Testis (tissue), 3 donors: ENCODE data around the gene TNRC18. TPM values are rescaled to one million over a fixed set of nuclear protein-coding genes. Genes with fewer than 3 reads are reported as not detected.
A peak's percentile ranks its signal among the peaks of the same experiment; 100 is the strongest.

Source experiments
- DNase-seq: peaks from one replicate; pipeline ENCODE4 v3.0.0-alpha.2; 2019
- H3K27ac ChIP-seq, 2 donors: fragments of 200-600 bp; sonication (generic); one replicate each; pipeline ENCODE4 v1.5.1; 2019
- H3K27me3 ChIP-seq: fragments of 200-600 bp; sonication (generic); one replicate; pipeline ENCODE4 v1.5.1; 2019
- H3K36me3 ChIP-seq: fragments of 200-600 bp; sonication (generic); one replicate; pipeline ENCODE4 v1.5.1; 2017; ENCODE audit warnings: low read depth; ENCODE audit errors: missing control alignments
- H3K4me1 ChIP-seq: fragments of 200-600 bp; sonication (generic); one replicate; pipeline ENCODE4 v1.5.1; 2019
- H3K4me3 ChIP-seq, 2 donors: fragments of 200-600 bp; sonication (generic); one replicate each; pipeline ENCODE4 v1.5.1; 2017 to 2019
- H3K9me3 ChIP-seq: fragments of 200-600 bp; sonication (generic); one replicate; pipeline ENCODE4 v1.5.1; 2017
- POLR2A ChIP-seq: fragments of 450-650 bp; IDR thresholded peaks from one replicate; pipeline ENCODE4 v1.6.1; 2017; ENCODE audit warnings: antibody characterized with exemption, mild to moderate bottlenecking, moderate library complexity
- WGBS, 2 donors: methylation state at CpG; one replicate each; pipeline ENCODE4 v1.1.5; 2018; 5-methylcytosine and 5-hydroxymethylcytosine counted together
- intact Hi-C: fragments of 100-400 bp; cut with DNase I; formaldehyde crosslinking; loops from one replicate; pipeline ENCODE4 v1.15.1; 2023; ENCODE audit warnings: low total_unique reads
- polyA plus RNA-seq: library from polyadenylated mRNA; stranded (reverse); fragments of 350-450 nt; fragmentation: Illumina TruSeq; extraction: RNeasy Lipid Tissue Mini Kit (QIAGEN cat#74804); gene quantifications from one replicate; pipeline ENCODE4 v1.2.3, GENCODE V29; 2014; ENCODE audit warnings: low read depth, low replicate concordance; ENCODE audit not compliant: insufficient read depth
- total RNA-seq, 2 donors: library from RNA; depleted of rRNA; stranded (reverse); fragments of >200 nt; gene quantifications; one replicate each; pipeline ENCODE4 v1.2.3, GENCODE V29; 2016
- TF ChIP-seq, protein P1 (sequence below), 3 experiments: fragments of 450-650 bp in 2 of 3; fragments of 200-600 bp in 1 of 3; sonication (generic) in 1 of 3; IDR thresholded peaks; one replicate each; pipeline ENCODE4 v1.5.1; 2016 to 2019; ENCODE audit warnings: antibody characterized with exemption in 3 of 3, mild to moderate bottlenecking in 2 of 3, moderate library complexity in 1 of 3

TNRC18 gene
- total and polyA plus RNA-seq, 3 donors from 2014 or later, result 56.2 to 128 (median 117) TPM

DNA sequence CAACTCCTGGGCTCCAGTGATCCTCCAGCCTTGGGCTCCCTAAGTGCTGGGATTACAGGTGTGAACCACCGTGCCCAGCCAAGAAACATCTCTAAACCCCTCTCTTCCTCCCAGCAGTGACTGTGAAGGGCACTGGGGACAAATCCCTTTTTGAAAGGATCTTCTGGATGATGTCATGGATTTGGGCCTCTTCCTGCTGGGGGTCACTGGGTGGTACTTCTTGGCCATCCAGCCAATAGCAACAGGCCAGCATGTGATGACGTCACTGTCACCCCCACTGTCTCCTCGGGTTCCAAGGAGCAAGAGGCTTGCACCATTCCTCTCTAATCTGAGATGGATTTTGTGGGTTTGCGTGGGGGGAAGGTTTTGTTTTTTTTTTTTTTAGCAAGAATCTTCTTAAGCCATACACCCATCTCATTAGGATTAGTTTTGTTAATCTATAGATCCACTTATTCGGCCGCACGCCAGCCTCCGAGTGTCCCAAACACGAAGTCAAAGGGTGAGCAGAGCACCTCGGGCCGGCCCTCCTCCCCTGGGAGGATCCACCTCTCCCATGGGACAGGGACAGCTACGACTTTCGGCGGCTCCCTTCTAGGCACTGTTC, 29.4 kb upstream of the TNRC18 start:
- H3K27me3 ChIP-seq, result no peaks in the 10 kb centered on the region
- no peaks in the 10 kb centered on the region for H3K36me3 ChIP-seq
- no peak for TF ChIP-seq POLR2A
- TF ChIP-seq, protein P1, sequence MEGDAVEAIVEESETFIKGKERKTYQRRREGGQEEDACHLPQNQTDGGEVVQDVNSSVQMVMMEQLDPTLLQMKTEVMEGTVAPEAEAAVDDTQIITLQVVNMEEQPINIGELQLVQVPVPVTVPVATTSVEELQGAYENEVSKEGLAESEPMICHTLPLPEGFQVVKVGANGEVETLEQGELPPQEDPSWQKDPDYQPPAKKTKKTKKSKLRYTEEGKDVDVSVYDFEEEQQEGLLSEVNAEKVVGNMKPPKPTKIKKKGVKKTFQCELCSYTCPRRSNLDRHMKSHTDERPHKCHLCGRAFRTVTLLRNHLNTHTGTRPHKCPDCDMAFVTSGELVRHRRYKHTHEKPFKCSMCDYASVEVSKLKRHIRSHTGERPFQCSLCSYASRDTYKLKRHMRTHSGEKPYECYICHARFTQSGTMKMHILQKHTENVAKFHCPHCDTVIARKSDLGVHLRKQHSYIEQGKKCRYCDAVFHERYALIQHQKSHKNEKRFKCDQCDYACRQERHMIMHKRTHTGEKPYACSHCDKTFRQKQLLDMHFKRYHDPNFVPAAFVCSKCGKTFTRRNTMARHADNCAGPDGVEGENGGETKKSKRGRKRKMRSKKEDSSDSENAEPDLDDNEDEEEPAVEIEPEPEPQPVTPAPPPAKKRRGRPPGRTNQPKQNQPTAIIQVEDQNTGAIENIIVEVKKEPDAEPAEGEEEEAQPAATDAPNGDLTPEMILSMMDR (IDR thresholded peaks at IDR 0.05), result no peak
- peaks cover 1% of the 10 kb centered on the region for H3K4me1 ChIP-seq
- no peak for DNase-seq
- H3K27ac ChIP-seq, result no peak overlapping the region
- no peak overlapping the region for H3K4me3 ChIP-seq
- intact Hi-C loops, result no loop called here
- WGBS, 2 donors, result 70 to 76% methylated on average over 14 of the region's 14 CpGs
- no peaks in the 10 kb centered on the region for H3K9me3 ChIP-seq

DNA sequence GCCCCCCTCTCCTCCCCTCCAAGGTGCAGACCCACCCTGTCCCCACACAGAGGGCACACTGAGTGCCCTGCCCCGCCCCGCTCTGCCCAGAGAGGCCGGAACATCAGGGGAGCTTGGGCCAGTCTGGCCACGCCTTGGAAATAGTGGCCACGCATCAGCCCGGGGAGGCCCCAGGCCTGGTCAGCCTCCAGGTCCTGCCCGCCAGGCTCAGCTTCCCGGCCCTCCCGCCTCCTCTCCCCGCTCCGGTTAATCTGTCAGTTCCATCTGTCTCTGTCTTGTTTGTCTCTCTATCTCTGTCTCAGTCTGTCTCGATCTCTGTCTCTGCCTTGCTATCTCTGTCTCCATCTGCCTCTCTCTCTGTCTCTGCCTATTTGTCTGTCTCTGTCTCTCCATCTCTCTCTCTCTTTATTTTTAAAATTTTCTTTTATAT, 28.9 kb upstream of the TNRC18 start:
- H3K9me3 ChIP-seq, result no peaks in the 10 kb centered on the region
- no peak for TF ChIP-seq POLR2A
- TF ChIP-seq, protein P1 (IDR thresholded peaks at IDR 0.05), result no peak
- no peak for DNase-seq
- no peak overlapping the region for H3K4me3 ChIP-seq
- no peak overlapping the region for H3K27ac ChIP-seq
- no peaks in the 10 kb centered on the region for H3K4me1 ChIP-seq
- no peaks in the 10 kb centered on the region for H3K36me3 ChIP-seq
- intact Hi-C loops, result no loop called here
- no peaks in the 10 kb centered on the region for H3K27me3 ChIP-seq
- 77% methylated on average over 9 to 12 of the region's 12 CpGs for WGBS, 2 donors

DNA sequence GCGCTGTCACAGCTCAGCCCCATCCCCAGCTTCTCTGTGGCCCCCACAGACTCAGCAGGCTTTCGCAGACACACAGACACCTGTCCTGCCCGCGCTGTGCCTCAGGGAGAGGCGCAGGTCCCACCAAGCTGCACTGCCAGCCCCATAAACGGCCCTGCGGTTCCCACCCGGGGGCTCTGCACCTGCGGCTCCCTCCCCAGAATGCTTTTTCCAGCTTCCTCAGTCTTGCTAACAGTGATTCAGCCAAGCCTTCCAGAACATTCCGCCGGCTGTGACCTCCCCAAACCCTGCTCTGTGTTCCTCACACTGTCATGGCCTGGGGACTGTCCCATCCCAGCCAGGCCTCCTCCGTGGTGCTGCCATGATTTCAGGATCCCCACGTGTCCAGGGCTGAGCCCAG, 27.8 kb upstream of the TNRC18 start:
- DNase-seq, result no peak
- no peaks in the 10 kb centered on the region for H3K36me3 ChIP-seq
- intact Hi-C loops, result no loop called here
- no peak overlapping the region for H3K27ac ChIP-seq
- WGBS, 2 donors, result 88 to 89% methylated on average over 9 to 13 of the region's 13 CpGs
- H3K4me3 ChIP-seq, result no peak overlapping the region
- TF ChIP-seq, protein P1 (IDR thresholded peaks at IDR 0.05), result no peak
- no peak for TF ChIP-seq POLR2A
- H3K9me3 ChIP-seq, result no peaks in the 10 kb centered on the region
- H3K27me3 ChIP-seq, result no peaks in the 10 kb centered on the region
- peaks cover 4% of the 10 kb centered on the region for H3K4me1 ChIP-seq

DNA sequence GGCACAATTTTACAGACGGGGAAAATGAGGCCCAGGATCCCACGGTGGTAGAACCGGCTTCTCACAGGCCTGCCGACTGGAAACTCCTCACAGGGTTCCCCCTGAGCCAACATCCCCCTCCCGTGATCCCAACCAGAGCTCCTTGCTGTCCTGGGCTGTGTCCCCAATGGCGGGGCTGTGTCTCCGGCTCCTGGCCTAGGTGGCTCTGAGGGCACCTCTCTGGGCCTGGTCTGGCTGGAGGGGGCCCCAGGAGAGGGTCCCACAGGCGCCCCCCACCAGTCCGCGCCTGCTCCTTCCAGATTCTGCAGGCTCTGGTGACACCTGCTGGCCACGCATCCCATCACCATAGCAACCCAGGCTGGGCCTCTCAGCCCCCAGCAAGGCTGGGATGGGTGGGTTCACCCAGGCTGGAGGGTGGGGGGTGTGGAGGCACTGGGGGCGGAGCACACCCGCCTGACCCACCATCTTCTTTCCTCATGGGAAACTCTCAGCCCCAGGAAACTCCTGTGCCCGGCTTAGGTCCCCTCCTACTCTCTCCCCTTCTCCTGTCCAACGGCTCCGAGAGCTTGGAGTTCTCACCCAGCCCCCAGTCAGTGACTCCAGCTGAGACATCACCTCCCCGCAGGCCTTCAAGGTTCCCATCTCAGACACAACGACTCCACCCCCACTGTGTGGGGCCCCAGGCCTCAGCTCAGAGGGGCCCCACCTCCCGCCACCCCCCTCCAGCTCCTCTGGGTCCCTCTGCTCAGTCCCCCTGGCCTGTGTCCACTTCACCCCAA, 27.1 kb upstream of the TNRC18 start:
- Histone ChIP-seq H3K4me3 (no peak overlapping the region), H3K36me3 (no peaks in the 10 kb centered on the region), H3K27me3 (no peaks in the 10 kb centered on the region), H3K9me3 (no peaks in the 10 kb centered on the region), H3K27ac (no peak overlapping the region), H3K4me1 (peaks cover 8% of the 10 kb centered on the region)
- no peak for TF ChIP-seq POLR2A
- TF ChIP-seq, protein P1 (IDR thresholded peaks at IDR 0.05), result peak; percentile 38 to 59 (median 50)
- intact Hi-C loops, result no loop called here
- DNase-seq, result peak; percentile 67
- WGBS, 2 donors, result 44 to 48% methylated on average over 13 to 17 of the region's 19 CpGs
